Activated naive CD4-positive, alpha-beta T cell treated with Interleukin-2 at 50 U/mL for 16 hours (primary cell): ENCODE data around the gene TTC9.

Source experiments
- DNase-seq: peaks from one replicate; pipeline ENCODE4 v3.0.0-alpha.2; 2020

Gene TTC9

GRCh38 chr14:70646705-70647104 is 5.0 kb downstream of the TTC9 start:
- DNase-seq = no peak

GRCh38 chr14:70648346-70648745 is 6.6 kb downstream of the TTC9 start:
- no peak for DNase-seq

- no peak for DNase-seq
Observed at GRCh38 chr14:70649803-70650202, 8.1 kb downstream of the TTC9 start.

GRCh38 chr14:70651522-70651921 is 9.8 kb downstream of the TTC9 start:
- DNase-seq = no peak

GRCh38 chr14:70652871-70653270 is 11.2 kb downstream of the TTC9 start:
- no peak for DNase-seq

- DNase-seq = no peak
Observed at GRCh38 chr14:70653662-70654061, 11.9 kb downstream of the TTC9 start.

GRCh38 chr14:70654632-70655031 is 12.9 kb downstream of the TTC9 start:
- DNase-seq = no peak

- DNase-seq = peak; percentile 69
Observed at GRCh38 chr14:70655110-70655826, 13.6 kb downstream of the TTC9 start.

- no peak for DNase-seq
Observed at GRCh38 chr14:70658899-70659298, 17.2 kb downstream of the TTC9 start.

GRCh38 chr14:70660967-70661893 is 19.5 kb downstream of the TTC9 start:
- DNase-seq = peak; percentile 37

GRCh38 chr14:70662080-70662479 is 20.4 kb downstream of the TTC9 start:
- DNase-seq = no peak

- no peak for DNase-seq
Observed at GRCh38 chr14:70662816-70663215, 21.1 kb downstream of the TTC9 start.

- no peak for DNase-seq
Observed at GRCh38 chr14:70663707-70664179, 22.0 kb downstream of the TTC9 start.

- DNase-seq = no peak
Observed at GRCh38 chr14:70664698-70665447, 23.2 kb downstream of the TTC9 start.

- DNase-seq = no peak
Observed at GRCh38 chr14:70665448-70666360, 24.0 kb downstream of the TTC9 start.

- no peak for DNase-seq
Observed at GRCh38 chr14:70666361-70666686, 24.6 kb downstream of the TTC9 start.

- DNase-seq = no peak
Observed at GRCh38 chr14:70670992-70671651, 29.4 kb downstream of the TTC9 start.

- DNase-seq = no peak
Observed at GRCh38 chr14:70671652-70672644, 30.2 kb downstream of the TTC9 start.

- DNase-seq = no peak
Observed at GRCh38 chr14:70677341-70677740, 35.6 kb downstream of the TTC9 start.

GRCh38 chr14:70680748-70681147 is 39.0 kb downstream of the TTC9 start:
- no peak for DNase-seq
